Right forelimb (tissue), 1 donor: Measurements from ENCODE around the gene FBXL2.

ENCODE experiments used
- DNase-seq: peaks from one replicate; pipeline ENCODE4 v3.0.0-alpha.2; 2018

The FBXL2 gene

GRCh38 chr3:33430571-33430970, 153.3 kb downstream of the FBXL2 start:
- no peak for DNase-seq

- DNase-seq: no peak
Observed at GRCh38 chr3:33433843-33434242, 156.6 kb downstream of the FBXL2 start.
